Right lobe of liver (tissue), 6 donors: ENCODE measurements around the gene TBL1Y. TPM values are rescaled to one million over a fixed set of nuclear protein-coding genes. Genes with fewer than 3 reads are reported as not detected.

Experiments
- ATAC-seq, 4 donors: fragments of 200-7000 bp; cut with Tn5 transposase; one replicate each; pipeline ENCODE4 v1.9.1; 2020; ENCODE audit warnings: mild to moderate bottlenecking in 4 of 4, moderate library complexity in 4 of 4
- DNase-seq, 3 donors: peaks; one replicate each; pipeline ENCODE4 v3.0.0-alpha.2; 2020
- H3K27ac ChIP-seq, 3 donors: fragments of 200-600 bp; one replicate each; pipeline ENCODE4 v1.8.0; 2022
- H3K27me3 ChIP-seq, 2 donors: fragments of 200-600 bp; one replicate each; pipeline ENCODE4 v1.8.0; 2022
- H3K36me3 ChIP-seq, 4 donors: fragments of 200-600 bp; sonication (generic) in 1 of 4; one replicate each; pipeline versions ENCODE4 v1.5.1 to v1.8.0; 2017 to 2022; ENCODE audit warnings: control low read depth in 1 of 4
- H3K4me1 ChIP-seq, 4 donors: fragments of 200-600 bp; sonication (generic) in 1 of 4; one replicate each; pipeline versions ENCODE4 v1.5.1 to v1.8.0; 2017 to 2022; ENCODE audit warnings: control low read depth in 1 of 4
- H3K4me3 ChIP-seq, 3 donors: fragments of 200-600 bp; one replicate each; pipeline ENCODE4 v1.8.0; 2022
- H3K9me3 ChIP-seq, 4 donors: fragments of 200-600 bp; sonication (generic) in 1 of 4; one replicate each; pipeline versions ENCODE4 v1.5.1 to v1.8.0; 2017 to 2022; ENCODE audit warnings: control low read depth in 1 of 4
- CTCF ChIP-seq, 4 donors: fragments of 200-600 bp in 3 of 4; fragments of 450-650 bp in 1 of 4; IDR thresholded peaks; one replicate each; pipeline versions ENCODE4 v1.5.1 to v1.8.0; 2016 to 2022; ENCODE audit warnings: antibody characterized with exemption in 4 of 4, mild to moderate bottlenecking in 2 of 4
- POLR2A ChIP-seq: fragments of 450-650 bp; IDR thresholded peaks from one replicate; pipeline ENCODE4 v1.6.1; 2017; ENCODE audit warnings: antibody characterized with exemption, mild to moderate bottlenecking
- WGBS: methylation state at CpG from one replicate; pipeline ENCODE4 v1.1.6; 2018; ENCODE audit warnings: low coverage, low lambda C conversion rate; ENCODE audit not compliant: insufficient coverage; ENCODE audit errors: missing lambda C conversion rate; 5-methylcytosine and 5-hydroxymethylcytosine counted together
- intact Hi-C, 2 donors: fragments of 100-400 bp; cut with DNase I; formaldehyde crosslinking; loops; one replicate each; pipeline versions ENCODE4 v1.11.2 to v1.14.1; 2022
- total RNA-seq, 6 experiments: library from RNA; depleted of rRNA in 2 of 6; stranded (reverse); fragments of >200 nt in 2 of 6; fragmentation: NEBNext Ultra II Directional in 3 of 6; extraction: Animal tissue kit (Norgen Biotek cat#: 25700) in 3 of 6; gene quantifications; one replicate each; pipeline versions ENCODE4 v1.1.0 to v1.2.4, GENCODE V29; 2016 to 2023
- donor health status: DM: no; HTN: yes; CAD: no.
- donor health status: DM: no; HTN: no; CAD: no.
- donor health status: DM: no; HTN: no; CAD: no.
- donor health status: DM: no; HTN: yes; CAD: no.
- donor health status: DM: no; HTN: yes; CAD: no.

TBL1Y gene
- total RNA-seq, 6 experiments from 2014 or later = 2.7 TPM; not detected in 5

GRCh38 chrY:6997503-6998066 lies 87.1 kb downstream of the TBL1Y start:
- H3K27me3 ChIP-seq = no peaks in the 10 kb centered on the region
- ATAC-seq (peak in 1 of 4 donors; percentile 79), DNase-seq (no peak)
- WGBS = no CpG with 5 or more reads among the region's 1 CpG
- no peak overlapping the region for H3K4me3 ChIP-seq
- H3K27ac ChIP-seq = no peak overlapping the region
- H3K9me3 ChIP-seq = no peaks in the 10 kb centered on the region
- intact Hi-C loops = no loop called here
- no peak for TF ChIP-seq POLR2A
- TF ChIP-seq CTCF (IDR thresholded peaks at IDR 0.05) = no peak
- H3K4me1 ChIP-seq = no peaks in the 10 kb centered on the region
- H3K36me3 ChIP-seq = no peaks in the 10 kb centered on the region

- WGBS = no CpG with 5 or more reads among the region's 2 CpGs
- TF ChIP-seq CTCF (IDR thresholded peaks at IDR 0.05) = no peak
- TF ChIP-seq POLR2A = no peak
- H3K36me3 ChIP-seq = no peaks in the 10 kb centered on the region
- no peaks in the 10 kb centered on the region for H3K4me1 ChIP-seq
- no peak overlapping the region for H3K4me3 ChIP-seq
- no peak for DNase-seq
- intact Hi-C loops = no loop called here
- H3K27ac ChIP-seq = no peak overlapping the region
- H3K27me3 ChIP-seq = no peaks in the 10 kb centered on the region
- ATAC-seq = no peak
- H3K9me3 ChIP-seq = no peaks in the 10 kb centered on the region
Observed at GRCh38 chrY:6999905-7000304, 89.4 kb downstream of the TBL1Y start.

- no peak for ATAC-seq
- Histone ChIP-seq H3K27me3 (no peaks in the 10 kb centered on the region), H3K4me1 (no peaks in the 10 kb centered on the region), H3K36me3 (no peaks in the 10 kb centered on the region), H3K9me3 (no peaks in the 10 kb centered on the region), H3K27ac (no peak overlapping the region), H3K4me3 (no peak overlapping the region)
- DNase-seq = no peak
- TF ChIP-seq POLR2A = no peak
- TF ChIP-seq CTCF (IDR thresholded peaks at IDR 0.05) = no peak
- no CpG with 5 or more reads among the region's 3 CpGs for WGBS
- intact Hi-C loops = no loop called here
Observed at GRCh38 chrY:7002581-7002980, 92.1 kb downstream of the TBL1Y start.

GRCh38 chrY:7007911-7008310 lies 97.4 kb downstream of the TBL1Y start:
- intact Hi-C loops = no loop called here
- Histone ChIP-seq H3K4me3 (no peak overlapping the region), H3K9me3 (no peaks in the 10 kb centered on the region), H3K27ac (no peak overlapping the region), H3K27me3 (no peaks in the 10 kb centered on the region), H3K36me3 (no peaks in the 10 kb centered on the region), H3K4me1 (no peaks in the 10 kb centered on the region)
- TF ChIP-seq POLR2A (no peak), CTCF (IDR thresholded peaks at IDR 0.05) (no peak)
- no CpG with 5 or more reads among the region's 1 CpG for WGBS
- DNase-seq (no peak), ATAC-seq (no peak)
